HG02610 (cell line): ENCODE results near the gene MRPL41.
"Not testable (repeated sequence)": the region's sequence is repeated elsewhere in the genome, so short reads cannot be mapped to it uniquely, and the experiment has no call there.

ENCODE experiments used
- ATAC-seq: cut with Tn5 transposase; IDR thresholded peaks from one replicate; pipeline ENCODE4 v1.9.1; 2021; ENCODE audit warnings: mild to moderate bottlenecking, moderate library complexity; ENCODE audit not compliant: unreplicated experiment

MRPL41 gene

DNA sequence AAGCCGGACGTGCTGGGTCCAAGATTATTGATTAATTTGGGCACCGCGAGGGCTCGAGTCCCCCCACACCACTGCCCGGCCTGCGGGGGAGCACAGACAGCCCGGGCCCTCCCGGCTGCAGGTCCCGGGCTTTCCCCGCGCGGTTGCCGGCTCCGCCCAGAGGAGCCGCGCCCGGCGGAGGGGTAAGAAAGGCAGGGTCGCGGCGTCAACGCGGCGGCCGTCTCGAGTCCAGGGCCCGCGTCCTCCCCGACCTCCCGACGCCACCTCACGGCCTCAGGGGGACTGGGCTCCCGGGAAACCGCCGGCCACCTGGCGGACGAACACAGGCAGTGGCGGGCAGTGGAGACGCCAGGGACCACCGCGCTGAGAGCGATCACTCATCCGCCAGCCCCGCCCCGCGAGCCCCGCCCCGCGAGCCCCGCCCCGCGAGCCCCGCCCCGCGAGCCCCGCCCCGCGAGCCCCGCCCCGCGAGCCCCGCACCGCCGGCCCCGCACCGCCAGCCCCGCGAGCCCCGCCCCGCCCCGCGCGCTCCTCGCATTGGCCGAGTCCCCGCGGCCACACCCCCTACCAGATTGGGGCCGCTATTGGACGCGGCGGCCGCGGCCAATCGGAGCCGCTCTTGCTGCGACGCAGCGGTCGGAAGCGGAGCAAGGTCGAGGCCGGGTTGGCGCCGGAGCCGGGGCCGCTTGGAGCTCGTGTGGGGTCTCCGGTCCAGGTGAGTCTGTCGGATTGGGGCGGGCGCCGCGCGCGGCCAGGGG is at the start of gene MRPL41:
TSS of gene MRPL41 (plus strand) at position 616 of the 758 bp plus-strand sequence. CDS start 203 bp downstream, outside the sequence.
- ATAC-seq = peak; percentile 76

- ATAC-seq = no peak
These were observed 49.4 kb upstream of the MRPL41 start for GRCh38 chr9:137502008-137502911.

DNA sequence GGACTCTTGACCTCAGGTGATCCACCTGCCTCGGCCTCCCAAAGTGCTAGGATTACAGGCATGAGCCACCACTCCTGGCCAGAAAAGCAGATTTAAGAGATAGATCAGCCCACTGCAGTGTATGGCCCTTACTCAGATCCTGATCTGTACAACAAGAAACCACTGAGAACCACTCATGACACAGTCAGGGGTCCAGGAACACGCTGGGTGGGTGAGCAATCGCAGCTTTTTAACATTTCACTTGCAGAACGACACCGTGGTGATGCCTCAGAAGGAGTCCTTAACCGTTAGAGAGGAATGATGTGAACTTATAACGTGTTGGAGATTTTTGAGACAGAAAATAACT is 47.3 kb upstream of the MRPL41 start:
- no peak for ATAC-seq

GRCh38 chr9:137505421-137506140 is 46.1 kb upstream of the MRPL41 start:
- ATAC-seq = no peak

DNA sequence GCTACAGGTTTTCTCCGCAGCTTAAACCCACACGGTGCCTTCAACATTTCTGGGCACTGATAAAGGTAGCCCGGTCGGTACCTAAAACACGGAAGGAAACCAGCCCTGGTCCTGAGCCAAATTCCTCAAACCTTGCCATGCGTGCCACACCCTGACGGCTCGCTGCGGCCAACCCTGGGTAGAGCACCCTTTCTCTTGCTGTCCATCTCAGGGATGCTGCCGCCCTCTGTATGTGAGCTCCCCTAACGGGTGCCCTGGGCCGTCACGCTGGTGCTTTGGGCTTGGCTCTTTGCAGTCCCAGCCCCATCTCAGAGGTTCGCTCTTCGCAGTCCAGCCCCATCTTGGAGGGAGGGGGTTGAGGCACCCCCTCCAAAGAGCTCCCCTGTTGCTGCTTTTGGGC is 45.4 kb upstream of the MRPL41 start:
- no peak for ATAC-seq

DNA sequence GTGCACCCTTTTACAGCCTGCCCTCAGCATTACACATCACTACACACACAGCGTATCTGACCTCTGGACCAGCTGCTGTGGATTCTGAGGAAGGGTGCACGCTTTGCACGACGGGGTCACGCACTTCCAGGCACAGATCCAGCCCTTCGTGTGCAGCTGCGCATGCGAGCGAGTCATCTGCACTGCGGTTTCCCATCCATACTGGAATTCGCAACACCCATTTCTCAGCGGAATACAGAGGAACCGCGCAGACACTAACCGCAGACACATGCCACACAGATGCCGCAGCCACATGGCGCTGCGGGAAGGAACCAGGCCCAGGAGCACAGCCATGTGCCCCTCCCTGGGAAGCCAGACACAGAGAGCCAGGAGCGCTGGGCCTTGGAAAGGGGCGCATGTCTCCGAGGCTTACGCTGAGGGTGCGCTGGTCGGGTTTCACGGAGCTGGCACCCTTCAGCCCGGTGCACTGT is 44.9 kb upstream of the MRPL41 start:
- ATAC-seq = no peak

- no peak for ATAC-seq
These were observed 42.5 kb upstream of the MRPL41 start for GRCh38 chr9:137509198-137509597.

DNA sequence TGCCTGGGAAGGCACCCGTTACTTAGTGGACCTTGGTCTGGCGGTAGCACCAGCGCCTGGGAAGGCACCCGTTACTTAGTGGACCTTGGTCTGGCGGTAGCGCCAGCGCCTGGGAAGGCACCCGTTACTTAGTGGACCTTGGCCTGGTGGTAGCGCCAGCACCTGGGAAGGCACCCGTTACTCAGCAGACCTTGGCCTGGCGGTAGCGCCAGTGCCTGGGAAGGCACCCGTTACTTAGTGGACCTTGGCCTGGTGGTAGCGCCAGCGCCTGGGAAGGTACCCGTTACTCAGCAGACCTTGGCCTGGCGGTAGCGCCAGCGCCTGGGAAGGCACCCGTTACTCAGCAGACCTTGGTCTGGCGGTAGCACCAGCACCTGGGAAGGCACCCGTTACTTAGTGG is 40.6 kb upstream of the MRPL41 start:
- not testable (repeated sequence) for ATAC-seq

- no peak for ATAC-seq
These were observed 39.8 kb upstream of the MRPL41 start for GRCh38 chr9:137511758-137512463.

DNA sequence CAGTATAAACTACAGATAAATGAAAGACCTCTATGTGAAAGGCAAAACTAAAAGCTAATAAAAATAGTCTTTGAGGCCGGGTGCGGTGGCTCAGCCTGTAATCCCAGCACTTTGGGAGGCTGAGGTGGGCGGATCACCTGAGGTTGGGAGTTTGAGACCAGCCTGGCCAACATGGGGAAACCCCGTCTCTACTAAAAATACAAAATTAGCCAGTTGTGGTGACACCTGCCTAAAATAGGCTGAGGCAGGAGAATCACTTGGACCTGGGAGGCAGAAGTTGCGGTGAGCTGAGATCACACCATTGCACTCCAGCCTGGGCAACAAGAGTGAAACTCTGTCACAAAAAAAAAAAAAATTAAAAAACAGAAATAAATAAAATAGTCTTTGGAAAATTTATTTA is 38.5 kb upstream of the MRPL41 start:
- not testable (repeated sequence) for ATAC-seq

DNA sequence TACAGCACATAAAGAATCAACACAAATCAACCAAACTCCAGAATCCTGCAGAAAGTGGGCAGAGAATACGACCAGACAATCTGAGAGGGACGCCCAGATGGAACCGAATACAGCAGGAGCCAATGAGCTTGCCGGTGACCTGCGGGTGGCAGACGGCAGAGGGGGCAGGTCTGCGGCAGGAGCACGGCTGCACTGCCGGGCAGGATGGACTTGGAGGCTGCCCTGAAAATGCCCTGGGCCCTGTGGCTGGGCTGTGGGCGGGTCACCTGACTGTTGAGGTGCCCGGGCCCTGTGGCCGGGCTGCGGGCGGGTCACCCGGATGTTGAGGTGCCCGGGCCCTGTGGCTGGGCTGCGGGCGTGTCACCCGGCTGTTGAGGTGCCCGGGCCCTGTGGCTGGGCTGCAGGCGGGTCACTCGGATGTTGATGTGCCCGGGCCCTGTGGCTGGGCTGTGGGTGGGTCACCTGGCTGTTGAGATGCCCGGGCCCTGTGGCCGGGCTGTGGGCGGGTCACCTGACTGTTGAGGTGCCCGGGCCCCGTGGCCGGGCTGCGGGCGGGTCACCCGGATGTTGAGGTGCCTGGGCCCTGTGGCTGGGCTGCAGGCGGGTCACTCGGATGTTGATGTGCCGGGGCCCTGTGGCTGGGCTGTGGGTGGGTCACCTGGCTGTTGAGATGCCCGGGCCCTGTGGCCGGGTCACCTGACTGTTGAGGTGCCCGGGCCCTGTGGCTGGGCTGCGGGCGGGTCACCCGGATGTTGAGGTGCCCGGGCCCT is 37.7 kb upstream of the MRPL41 start:
- ATAC-seq = not testable (repeated sequence)

DNA sequence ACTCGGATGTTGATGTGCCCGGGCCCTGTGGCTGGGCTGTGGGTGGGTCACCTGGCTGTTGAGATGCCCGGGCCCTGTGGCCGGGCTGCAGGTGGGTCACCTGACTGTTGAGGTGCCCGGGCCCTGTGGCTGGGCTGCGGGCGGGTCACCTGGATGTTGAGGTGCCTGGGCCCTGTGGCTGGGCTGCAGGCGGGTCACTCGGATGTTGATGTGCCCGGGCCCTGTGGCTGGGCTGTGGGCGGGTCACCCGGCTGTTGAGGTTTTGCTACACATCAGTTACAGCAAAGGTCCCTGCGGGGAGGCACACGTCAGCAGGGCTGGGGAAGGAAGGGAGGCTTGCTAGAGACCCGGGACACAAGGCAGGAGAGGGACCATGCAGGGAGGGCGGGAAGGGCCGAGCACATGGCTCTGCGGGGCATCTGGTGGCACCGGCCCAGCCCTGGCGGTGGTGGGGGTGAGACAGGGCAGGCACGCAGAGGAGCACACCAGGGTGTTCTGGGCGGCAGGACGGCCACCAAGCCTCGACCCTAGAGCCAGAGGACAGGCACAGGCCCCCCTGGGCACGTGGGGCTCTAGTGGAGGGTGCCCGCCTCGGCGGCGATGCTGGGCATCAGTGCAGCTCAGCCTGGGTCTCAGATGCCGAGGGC is 36.9 kb upstream of the MRPL41 start:
- ATAC-seq = no peak

GRCh38 chr9:137515338-137515724 is 36.3 kb upstream of the MRPL41 start:
- ATAC-seq = no peak

- ATAC-seq = no peak
These were observed 35.3 kb upstream of the MRPL41 start for GRCh38 chr9:137516144-137516917.

DNA sequence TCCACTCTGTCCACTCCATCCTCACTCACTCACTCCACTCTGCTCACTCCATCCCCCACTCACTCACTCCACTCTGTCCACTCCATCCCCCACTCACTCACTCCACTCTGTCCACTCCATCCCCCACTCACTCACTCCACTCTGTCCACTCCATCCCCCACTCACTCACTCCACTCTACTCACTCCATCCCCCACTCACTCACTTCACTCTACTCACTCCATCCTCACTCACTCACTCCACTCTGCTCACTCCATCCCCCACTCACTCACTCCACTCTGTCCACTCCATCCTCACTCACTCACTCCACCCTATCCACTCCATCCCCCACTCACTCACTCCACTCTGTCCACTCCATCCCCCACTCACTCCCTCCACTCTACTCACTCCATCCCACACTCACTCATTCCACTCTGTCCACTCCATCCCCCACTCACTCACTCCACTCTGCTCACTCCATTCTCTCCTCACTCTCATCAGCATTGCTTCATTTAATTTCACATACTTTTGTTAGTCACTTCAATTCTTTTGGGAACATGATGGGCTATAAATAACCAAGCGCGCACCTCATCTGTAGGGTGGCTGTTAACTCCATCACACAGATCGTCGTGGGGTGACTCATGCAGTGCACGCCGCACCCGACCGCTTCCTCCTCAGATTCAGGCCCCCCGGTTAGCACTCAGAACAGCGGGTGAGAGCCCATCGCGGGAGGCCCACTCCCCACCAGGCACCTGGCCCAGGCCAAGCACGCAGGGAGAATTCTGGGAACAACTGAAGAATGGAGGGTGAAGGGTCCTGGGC is 32.8 kb upstream of the MRPL41 start:
- ATAC-seq = not testable (repeated sequence)

DNA sequence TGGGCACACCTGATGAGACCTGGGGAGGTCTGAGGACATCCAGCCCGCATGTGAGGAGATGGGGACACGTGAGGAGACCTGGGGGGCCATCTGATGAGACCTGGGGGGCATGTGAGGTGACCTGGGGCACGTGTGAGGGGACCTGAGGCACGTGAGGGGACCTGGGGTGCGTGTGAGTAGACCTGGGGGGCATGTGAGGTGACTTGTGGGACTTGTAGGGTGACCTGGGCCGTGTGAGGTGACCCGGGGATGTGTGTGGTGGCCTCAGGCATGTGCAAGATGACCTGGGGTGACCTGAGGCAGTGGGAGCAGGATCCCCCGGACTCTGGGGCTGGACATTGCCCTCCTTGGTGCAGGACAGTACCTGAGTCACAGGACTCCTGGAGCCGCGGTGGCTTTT is 32.1 kb upstream of the MRPL41 start:
- ATAC-seq = no peak

DNA sequence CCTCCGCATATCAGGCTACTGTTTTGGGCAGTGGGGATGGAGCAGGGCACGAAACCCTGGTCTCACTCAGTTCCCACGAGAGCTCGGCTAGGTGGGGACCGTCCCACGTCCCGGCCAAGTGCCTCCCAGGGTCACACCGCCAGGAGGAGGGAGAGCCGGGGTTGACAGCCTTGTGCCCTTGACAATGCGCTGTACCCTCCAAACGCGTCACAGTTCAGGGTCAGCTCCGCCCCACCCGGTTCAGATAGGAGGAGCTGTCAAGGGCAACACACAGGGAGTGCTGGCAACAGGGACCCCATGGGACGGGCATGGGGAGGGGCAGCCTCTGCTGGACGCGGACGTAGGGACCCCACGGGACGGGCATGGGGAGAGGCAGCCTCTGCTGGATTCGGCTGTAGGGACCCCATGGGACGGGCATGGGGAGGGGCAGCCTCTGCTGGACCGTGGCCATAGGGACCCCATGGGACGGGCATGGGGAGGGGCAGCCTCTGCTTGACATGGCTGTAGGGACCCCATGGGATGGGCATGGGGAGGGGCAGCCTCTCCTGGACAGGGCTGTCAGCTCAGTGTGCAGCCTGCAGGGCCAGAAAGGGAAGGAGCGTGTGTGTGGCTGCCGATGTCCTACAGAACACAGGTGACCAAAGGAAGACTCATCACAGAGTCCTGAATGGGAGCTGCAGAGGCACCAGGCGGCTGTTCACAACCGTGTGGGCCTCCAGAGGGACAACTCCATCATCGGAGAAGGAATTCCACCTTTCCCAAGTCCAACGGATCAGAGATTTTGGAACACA is 30.9 kb upstream of the MRPL41 start:
- no peak for ATAC-seq
